Stimulated activated CD8-positive, alpha-beta memory T cell treated with anti-CD3 and anti-CD28 coated beads, Interleukin-7, amount 100 ng/mL, for 4 hours (primary cell): ENCODE data around the gene SRP72.
"Not testable (repeated sequence)": the region's sequence is repeated elsewhere in the genome, so short reads cannot be mapped to it uniquely, and the experiment has no call there.

ENCODE experiments used
- DNase-seq, 2 donors: peaks; one replicate each; pipeline ENCODE4 v3.0.0-alpha.2; 2020; ENCODE audit warnings: low read depth in 2 of 2

The SRP72 gene, protein sequence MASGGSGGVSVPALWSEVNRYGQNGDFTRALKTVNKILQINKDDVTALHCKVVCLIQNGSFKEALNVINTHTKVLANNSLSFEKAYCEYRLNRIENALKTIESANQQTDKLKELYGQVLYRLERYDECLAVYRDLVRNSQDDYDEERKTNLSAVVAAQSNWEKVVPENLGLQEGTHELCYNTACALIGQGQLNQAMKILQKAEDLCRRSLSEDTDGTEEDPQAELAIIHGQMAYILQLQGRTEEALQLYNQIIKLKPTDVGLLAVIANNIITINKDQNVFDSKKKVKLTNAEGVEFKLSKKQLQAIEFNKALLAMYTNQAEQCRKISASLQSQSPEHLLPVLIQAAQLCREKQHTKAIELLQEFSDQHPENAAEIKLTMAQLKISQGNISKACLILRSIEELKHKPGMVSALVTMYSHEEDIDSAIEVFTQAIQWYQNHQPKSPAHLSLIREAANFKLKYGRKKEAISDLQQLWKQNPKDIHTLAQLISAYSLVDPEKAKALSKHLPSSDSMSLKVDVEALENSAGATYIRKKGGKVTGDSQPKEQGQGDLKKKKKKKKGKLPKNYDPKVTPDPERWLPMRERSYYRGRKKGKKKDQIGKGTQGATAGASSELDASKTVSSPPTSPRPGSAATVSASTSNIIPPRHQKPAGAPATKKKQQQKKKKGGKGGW

DNA sequence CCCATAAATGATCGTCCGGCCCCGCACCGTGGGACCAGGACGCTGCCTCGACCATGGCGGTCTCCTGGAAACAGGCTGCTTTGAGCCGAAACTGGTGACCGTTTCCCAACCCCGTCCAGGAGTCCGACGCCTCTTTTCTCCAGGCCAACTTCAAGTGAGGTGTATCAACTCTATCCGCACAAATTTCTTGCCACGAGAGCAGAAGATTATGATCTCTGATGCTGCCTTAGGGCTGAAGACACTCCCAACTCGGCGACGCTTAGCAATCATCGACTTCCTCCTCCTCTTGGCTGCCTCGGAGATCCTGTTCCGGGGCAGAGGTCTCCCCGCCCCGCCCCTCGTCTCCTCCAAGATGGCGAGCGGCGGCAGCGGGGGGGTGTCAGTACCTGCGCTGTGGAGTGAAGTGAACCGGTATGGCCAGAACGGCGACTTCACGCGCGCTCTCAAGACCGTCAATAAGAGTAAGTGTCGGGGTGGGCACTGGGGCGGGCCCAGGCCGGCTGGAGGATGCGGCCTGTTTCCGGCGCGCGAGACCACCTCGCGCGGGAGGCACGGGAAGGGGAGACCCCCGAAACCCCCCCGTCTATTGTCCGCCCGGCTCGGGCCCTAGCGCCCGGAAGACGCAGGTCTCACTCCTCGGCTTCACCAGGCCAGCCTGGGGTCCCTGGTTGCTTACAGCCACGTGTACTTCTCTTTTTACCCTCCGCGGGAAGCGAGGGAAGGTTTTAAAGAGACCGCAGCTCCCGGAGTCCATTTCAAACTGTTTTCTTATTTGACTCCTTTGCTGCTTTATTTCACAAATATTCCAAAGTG, at the start of gene SRP72:
Gene SRP72 (plus strand): TSS at position 334 of the 813 bp plus-strand sequence. CDS start 19 bp downstream, at position 353.
- DNase-seq, result peak; percentile 82 to 83

DNA sequence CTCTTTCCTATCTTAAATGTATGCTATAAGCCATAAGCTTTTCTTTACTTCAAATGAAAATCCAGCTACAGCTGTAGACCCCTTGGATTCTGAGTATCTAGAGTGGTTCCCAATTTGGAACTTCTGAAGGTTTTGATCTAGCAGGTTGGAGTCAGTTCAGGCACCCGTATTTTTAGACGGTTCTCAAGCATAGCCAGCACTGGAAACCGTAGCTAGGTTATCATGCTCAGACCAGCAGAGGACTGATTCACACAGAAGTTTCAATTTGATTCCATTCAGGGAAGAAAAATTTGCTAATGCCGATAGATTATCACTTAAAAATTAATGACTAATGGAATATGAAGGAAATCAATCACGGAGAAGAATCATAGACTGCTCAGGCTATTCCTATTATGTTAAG, 43.2 kb upstream of the SRP72 start:
- no peak for DNase-seq

DNA sequence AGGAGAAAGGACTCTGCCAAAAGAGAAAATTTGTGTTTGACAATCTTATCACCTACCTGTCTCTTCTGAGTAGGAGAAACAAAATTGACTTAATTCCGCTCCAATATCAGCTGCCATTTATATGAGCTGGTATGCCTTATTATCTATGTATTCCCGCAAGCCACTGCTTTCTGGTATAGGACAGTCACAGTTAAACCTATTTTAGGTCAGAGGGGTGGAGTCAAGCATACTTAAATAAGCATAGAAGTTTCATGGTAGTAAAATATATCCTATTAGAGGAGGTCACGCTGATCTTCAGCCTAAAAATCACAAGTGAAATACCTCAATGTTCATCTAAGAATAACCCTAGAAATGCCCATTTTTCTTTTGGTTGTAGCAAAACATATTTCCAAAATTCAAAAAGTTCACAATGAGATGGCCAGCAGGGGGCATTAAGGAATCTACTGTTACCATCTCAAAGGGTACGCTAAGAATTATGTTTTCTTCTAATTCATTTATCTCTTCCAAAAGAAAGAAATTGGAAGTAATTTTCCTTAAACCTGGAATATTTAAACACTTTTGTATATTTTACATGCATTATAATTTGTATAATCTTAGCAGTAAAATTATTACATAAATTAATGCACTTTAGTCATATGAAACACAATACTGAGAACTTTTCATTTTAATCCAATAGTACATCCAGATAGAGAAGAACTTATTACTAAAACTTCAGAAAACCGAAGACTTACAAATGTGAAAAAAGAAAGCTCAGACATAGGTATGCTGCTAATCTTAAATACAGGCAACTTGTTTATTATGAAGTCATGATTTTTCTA, 42.5 kb upstream of the SRP72 start:
- no peak for DNase-seq

DNA sequence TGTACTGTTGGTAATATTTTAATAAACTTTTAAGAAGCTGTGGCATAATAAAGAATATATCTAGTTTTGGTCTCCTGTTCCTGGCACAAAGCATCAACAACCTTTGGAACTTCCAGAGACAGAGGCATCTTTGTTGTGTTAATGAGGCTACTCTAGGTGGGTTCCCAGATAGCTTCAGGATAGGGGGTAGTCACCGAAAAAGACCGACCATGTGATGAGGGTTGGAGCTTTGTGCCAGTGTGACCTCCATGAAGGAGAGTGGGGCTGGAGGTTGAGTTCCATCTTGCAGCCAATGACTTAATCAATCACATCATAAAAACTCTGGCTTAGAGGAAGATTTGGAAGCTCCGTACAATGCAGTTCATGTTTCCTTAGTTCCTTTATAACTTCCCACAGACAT, 41.9 kb upstream of the SRP72 start:
- no peak for DNase-seq

DNA sequence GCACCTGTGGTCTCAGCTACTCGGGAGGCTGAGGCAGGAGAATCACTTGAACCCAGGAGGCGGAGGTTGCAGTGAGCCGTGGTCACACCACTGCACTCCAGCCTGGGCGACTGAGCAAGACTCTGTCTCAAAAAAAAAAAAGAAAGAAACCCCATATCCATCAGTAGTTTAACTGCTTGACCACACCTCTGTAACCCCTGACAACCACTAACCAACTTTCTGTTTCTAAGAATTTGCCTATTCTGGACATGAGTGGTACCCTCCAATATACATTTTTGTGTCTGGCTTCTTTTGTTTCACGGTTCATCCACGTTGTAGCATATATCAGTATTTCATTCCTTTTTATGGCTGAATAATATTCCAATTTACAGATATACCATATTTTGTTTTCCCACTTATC, 41.1 kb upstream of the SRP72 start:
- DNase-seq, result no peak

DNA sequence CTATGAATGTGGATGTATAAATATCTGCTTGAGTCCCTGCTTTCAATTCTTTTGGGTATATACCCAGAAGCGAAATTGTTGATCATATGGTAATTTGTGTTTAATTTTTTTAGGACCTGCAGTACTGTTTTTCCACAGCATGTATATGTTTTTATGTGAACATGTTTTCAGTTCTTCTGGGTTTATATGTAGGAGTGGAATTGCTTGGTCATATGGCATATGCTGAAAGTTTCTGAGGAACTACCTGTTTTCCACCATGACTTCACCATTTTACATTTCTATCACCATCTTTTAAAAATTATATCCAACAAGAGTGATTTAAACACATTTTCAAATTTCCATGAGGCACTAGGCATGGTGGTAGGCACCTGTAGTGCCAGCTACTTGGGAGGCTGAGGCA, 40.2 kb upstream of the SRP72 start:
- no peak for DNase-seq

DNA sequence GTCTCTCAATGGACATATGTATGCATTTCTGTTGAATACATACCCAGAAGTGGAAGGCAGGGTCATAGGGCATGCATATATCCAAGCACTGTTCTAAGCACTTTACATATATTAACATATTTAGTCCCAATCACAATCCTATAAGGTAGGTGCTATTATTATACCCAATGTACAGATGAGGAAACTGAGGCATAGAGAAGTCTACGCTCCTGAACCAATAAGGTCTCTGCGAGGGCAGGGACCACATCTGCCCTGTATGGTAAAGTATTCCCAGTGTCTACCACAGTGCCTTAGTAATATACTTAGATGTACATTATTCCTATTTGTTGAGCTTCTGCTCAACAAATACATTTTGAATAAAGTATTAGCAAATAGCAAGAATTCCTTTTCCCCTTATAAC, 37.2 kb upstream of the SRP72 start:
- no peak for DNase-seq

DNA sequence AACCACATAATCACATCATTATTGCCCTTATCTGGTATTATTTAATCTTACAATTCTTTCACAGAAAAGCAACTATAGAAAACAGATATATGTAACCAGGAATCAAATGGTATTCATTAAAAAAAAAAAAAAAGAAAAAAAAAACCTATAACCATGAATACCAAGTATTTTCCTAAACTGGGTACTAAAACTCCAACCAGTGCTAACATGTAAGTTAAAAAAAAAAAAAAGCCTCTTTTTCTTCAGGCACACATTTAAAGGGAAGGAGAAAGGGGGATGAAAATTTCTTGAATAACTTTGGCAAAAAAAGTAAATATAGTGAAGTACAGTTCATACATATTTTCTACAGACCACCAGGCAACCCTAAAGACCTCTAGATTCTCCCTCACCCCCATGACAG, 34.1 kb upstream of the SRP72 start:
- no peak for DNase-seq

DNA sequence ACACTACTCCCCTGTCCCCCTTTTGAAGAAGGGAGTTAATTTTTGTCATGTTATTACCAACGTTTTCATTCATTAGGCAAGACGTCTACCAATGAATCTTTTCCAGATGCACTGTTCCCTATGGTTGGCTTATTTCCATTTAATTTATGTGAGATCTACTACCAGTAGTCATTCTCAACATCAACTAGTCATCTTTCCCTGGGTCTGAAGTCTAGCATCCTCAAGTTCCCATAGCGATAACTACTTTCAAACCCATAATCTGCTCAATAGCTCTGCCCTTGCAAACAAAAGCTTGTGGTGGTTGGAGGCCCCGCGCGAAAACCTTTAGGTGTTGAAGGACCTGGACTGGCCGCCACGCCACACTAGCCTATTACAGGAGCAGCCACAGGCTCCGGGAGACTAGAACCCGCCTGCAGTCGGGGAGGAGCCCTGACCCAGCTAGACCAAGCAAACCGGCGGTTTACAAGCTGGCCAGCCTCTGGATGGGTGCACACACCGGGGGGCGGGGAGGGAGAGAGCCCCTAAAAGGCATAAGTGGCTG, 32.7 kb upstream of the SRP72 start:
- DNase-seq, result no peak

DNA sequence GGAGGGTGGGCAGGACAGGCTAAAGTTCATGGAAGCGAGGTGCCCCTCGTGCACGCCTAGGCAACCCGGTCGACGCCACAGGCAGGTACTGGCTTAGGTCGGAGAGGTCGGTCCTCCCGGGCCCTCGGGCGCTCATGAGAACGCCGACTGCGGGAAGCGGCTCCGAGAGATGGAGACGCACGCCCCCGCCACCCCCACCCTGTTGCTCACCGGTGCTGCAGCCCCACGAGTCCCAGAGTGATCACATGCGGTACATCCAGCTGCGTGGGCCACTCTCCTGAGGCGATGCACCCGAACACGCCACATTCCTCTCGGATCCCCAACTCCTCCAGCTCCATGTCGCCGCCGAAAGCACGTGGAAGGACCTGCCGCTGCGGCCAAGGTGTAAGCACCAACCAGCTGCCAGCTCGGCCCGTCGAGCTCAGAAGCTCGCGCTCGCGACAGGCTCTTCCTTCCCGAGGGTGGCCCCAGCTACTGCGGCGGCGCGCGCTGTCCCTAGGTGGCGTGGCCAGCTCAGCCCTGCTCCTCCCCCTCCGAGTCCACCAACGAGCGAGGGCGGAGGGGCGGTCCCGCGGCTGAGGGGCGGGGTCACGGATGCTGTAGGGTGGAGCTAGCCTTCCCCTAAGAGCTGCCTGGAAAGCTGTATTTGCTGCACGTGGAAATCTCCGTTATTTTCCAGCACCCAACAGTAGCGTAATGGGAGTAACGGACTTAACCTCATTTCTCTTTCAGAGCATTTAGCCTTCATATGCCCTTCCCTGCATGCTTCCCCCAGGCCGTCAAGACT, 32.1 kb upstream of the SRP72 start, which contains the start of gene PPAT:
Gene PPAT (minus strand): TSS at position 476 of the 787 bp plus-strand sequence. CDS start 138 bp downstream, at position 338.
- peak; percentile 96 to 97 for DNase-seq

DNA sequence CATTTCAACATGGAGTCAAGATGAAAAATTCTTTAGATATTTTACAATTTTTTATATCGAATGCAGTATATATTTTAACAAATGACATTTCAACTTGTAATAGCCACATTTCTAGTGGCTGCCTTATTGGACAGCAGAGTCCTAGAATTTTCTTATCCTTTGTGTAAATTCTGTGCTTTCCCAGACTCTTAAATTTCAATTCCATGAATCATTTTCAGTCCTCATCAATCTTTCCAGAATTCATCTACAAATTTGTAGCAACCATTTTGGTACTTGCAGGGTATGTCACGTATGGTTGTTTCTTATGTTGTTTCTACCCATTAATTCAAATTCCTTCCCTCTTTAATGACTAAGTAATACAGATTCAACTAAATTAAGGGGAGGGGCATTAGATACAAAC, 28.7 kb upstream of the SRP72 start:
- no peak for DNase-seq

DNA sequence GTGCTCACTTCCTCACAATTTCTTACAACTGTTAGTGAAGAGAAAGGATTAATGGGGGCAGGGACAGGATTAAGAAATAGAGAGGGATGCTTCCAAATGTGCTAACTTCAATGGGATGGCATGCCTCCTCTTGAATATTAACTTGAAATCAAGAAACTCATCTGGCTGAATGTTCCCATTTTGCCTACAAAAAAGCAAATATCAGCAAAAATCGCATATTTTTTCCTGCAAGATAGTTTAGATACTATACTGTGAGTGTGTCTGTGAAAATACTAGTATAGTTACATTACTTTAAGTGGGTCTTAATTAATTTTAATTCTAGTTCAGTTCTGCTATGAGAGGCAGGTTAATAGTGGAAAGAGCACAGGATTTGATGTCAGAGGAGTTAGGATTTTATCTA, 26.4 kb upstream of the SRP72 start:
- DNase-seq, result no peak

DNA sequence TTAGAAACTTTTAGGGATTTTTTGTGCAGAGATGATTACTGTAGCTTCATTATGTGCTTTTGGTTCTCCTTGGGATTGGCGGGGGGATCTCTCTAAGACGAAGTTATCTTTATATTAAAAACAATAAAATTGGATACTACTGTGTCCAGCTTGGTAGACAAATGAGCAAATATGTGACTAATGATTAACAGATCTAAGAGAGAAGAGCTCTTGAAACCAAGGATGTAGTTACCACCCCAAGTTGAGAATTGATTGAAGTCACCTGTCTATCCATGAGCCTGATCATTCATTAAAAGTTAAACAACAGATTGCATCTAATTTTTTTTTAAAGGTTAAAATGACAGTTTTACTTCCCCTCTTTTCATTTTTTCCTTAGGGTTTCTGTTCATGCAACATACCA, 22.7 kb upstream of the SRP72 start:
- no peak for DNase-seq

DNA sequence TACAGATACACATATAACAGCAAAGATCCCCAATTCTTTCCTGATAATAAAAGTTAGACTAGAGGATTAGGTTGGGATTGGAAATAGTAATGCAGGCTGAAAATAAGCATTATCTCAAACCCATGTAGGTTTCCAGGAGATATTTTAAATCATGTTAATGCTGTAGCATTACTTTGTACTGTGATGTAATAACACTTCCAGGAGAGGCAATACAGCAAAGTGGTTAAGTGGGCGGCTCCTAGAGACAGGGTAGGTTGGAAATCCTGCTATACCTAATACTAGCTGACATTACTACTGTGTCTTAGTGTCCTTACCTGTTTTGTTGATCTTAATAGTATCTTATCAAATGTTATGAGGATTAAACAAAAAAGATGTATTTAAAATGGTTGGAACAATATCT, 21.7 kb upstream of the SRP72 start:
- no peak for DNase-seq

DNA sequence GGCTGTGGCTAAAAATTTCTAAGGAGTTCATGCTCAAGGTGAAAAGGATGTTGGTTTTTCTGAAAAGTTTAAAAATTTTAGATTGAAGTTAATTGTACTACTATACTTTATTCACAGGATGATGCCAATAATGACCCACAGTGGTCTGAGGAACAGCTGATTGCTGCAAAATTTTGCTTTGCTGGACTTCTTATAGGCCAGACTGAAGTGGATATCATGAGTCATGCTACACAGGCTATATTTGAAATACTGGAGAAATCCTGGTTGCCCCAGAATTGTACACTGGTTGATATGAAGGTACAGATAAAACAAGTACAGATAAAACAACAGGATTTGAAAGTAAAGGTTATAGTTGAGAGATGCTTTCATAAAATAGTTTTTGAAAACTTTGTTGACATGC, 19.1 kb upstream of the SRP72 start:
- DNase-seq, result no peak

DNA sequence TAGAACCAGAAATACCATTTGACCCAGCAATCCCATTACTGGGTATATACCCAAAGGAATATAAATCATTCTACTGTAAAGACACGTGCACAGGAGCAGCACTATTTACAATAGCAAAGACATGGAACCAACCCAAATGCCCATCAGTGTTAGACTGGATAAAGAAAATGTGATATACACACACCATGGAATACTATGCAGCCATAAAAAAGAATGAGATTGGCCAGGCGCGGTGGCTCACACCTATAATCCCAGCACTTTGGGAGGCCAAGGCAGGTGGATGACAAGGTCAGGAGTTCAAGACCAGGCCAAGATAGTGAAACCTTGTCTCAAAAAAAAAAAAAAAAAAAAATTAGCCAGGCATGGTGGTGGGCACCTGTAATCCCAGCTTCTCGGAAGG, 17.9 kb upstream of the SRP72 start:
- not testable (repeated sequence) for DNase-seq

DNA sequence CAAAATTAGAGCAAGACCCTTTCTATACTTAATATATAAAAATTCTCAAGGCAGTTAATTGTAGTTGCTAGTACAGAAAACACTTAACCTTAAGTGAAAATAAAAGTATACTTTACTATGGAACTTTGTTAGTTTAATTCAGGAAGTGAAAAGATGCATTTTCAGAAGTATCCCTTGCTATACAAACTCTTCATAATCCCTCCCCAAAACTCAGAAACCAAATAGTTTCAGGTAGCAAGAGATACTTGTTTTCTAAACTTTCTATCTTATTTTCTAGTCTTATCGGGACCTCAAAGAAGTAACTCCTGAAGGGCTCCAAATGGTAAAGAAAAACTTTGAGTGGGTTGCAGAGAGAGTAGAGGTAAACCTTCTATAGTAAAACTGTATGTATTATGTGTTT, 17.1 kb upstream of the SRP72 start:
- DNase-seq, result no peak

DNA sequence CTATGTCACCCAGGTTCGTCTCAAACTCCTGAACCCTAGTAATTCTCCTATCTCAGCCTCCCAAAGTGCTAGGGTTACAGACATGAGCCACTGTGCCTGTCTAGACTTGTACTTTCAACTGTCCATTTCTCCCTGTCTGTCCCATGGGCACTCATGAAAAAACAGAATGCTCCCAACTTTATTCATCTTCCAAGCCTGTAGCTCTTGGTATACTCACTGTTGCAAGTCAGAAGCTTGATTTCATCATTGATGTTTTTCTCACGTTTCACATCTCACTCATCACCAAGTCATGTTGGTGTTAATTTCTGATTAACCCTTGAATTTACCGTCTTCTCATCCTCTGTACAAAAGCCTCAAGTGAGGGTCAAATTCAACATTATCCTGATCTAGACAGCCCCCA, 7.3 kb upstream of the SRP72 start:
- no peak for DNase-seq

DNA sequence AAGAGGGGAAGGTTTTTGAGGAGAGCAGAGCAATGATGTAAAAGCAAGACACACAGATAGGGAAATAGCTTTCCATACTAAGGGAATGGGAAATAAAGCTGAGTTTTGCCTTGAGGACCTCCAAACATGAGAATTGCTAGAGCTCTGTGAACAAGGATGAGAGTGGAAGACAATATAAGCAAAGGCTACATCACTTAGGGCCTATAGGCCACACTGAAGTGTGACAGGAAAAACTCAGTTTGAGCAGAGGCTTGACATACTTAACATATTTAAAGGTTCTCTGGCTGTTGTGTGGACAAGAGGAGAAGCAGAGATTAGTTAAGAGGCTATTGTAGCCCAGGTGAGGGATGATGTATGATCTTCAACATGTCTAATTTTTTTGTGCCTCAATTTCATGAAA, 5.3 kb upstream of the SRP72 start:
- no peak for DNase-seq

DNA sequence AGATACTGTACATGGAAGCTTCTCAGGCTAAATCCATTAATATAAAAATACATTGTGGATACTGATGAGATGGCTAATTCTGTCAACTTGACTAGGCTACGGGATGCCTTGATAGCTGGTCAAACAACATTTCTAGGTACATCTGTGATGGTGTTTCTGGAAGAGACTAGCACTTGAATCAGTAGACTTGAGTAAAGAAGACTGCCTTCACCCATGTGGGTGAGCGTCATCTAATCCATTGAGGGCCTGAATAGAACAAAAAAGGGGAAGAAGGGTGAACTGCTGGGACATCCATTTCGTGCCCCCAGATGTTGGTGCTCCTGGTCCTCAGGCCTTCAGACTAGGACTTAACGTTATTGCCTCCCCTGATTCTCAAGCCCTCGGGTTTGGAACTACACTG, 3.7 kb upstream of the SRP72 start:
- no peak for DNase-seq

DNA sequence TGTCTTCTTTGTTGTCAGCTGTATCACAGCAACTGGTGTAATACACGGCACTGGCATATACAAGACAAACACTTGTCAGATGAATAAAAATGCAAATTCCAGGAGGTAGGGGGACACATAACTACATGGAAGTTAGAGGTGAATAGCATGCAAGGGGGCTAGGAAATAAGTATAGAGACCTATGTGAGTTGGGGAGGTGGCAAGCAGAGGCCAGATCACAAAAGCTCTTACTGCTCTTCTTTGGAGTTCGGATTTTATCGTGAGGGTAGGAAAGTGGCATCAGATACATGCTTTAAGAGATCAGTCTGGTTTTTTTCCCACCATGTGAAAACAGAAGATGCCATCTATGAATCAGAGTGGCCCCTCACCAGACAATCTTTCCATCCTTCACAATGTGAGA, 2.8 kb upstream of the SRP72 start:
- DNase-seq, result no peak
